Glomerular visceral epithelial cell (primary cell): ENCODE results near the gene NTHL1.

ENCODE experiments used
- DNase-seq: peaks from one replicate; pipeline ENCODE4 v3.0.0-alpha.2; 2016; ENCODE audit errors: extremely low spot score

The NTHL1 gene

GRCh38 chr16:2084895-2085625 is 37.4 kb upstream of the NTHL1 start:
- DNase-seq = no peak

- DNase-seq = no peak
These were observed 36.5 kb upstream of the NTHL1 start for GRCh38 chr16:2083876-2084780.

- DNase-seq = no peak
These were observed 35.8 kb upstream of the NTHL1 start for GRCh38 chr16:2083409-2083808.

- DNase-seq = no peak
These were observed 35.3 kb upstream of the NTHL1 start for GRCh38 chr16:2082983-2083364.

GRCh38 chr16:2082171-2082982 is 34.7 kb upstream of the NTHL1 start:
- DNase-seq = no peak

GRCh38 chr16:2081201-2082084 is 33.8 kb upstream of the NTHL1 start:
- DNase-seq = no peak

- no peak for DNase-seq
These were observed 32.4 kb upstream of the NTHL1 start for GRCh38 chr16:2079991-2080390.

GRCh38 chr16:2079311-2079800 is 31.7 kb upstream of the NTHL1 start:
- no peak for DNase-seq

- no peak for DNase-seq
These were observed 31.1 kb upstream of the NTHL1 start for GRCh38 chr16:2078691-2079090.

GRCh38 chr16:2078096-2078495 is 30.5 kb upstream of the NTHL1 start:
- DNase-seq = no peak

- no peak for DNase-seq
These were observed 30.1 kb upstream of the NTHL1 start for GRCh38 chr16:2077696-2078095.

GRCh38 chr16:2077016-2077415 is 29.4 kb upstream of the NTHL1 start:
- DNase-seq = no peak

- DNase-seq = no peak
These were observed 28.6 kb upstream of the NTHL1 start for GRCh38 chr16:2076072-2076865.

- no peak for DNase-seq
These were observed 28.0 kb upstream of the NTHL1 start for GRCh38 chr16:2075631-2076030.

GRCh38 chr16:2074071-2074470 is 26.4 kb upstream of the NTHL1 start:
- no peak for DNase-seq

- no peak for DNase-seq
These were observed 25.3 kb upstream of the NTHL1 start for GRCh38 chr16:2072926-2073325.

GRCh38 chr16:2071454-2072202 is 24.0 kb upstream of the NTHL1 start:
- DNase-seq = no peak

GRCh38 chr16:2070576-2071453 is 23.2 kb upstream of the NTHL1 start:
- no peak for DNase-seq
